Smooth muscle cell (in vitro differentiated cells): Measurements from ENCODE around the gene CFHR5. TPM values are rescaled to one million over a fixed set of nuclear protein-coding genes. Genes with fewer than 3 reads are reported as not detected.

Experiments used
- DNase-seq: peaks from one replicate; lab custom pipeline; 2025; ENCODE audit not compliant: unreplicated experiment; lab: John Stamatoyannopoulos, UW
- H2AFZ ChIP-seq: fragments of 200-600 bp; sonication (generic); 2 replicates; pipeline ENCODE4 v1.6.0; 2016; ENCODE audit warnings: antibody characterized with exemption, low read depth, mild to moderate bottlenecking
- H3F3A ChIP-seq: fragments of 200-600 bp; sonication (generic); 2 replicates; pipeline ENCODE4 v1.6.0; 2017; ENCODE audit warnings: antibody characterized with exemption, low read depth
- H3K27ac ChIP-seq: fragments of 200-600 bp; sonication (generic); 2 replicates; pipeline ENCODE4 v1.5.1; 2016; ENCODE audit warnings: low read depth, mild to moderate bottlenecking
- H3K27me3 ChIP-seq: fragments of 200-600 bp; sonication (generic); 2 replicates; pipeline ENCODE4 v1.6.1; 2016; ENCODE audit warnings: low read depth, mild to moderate bottlenecking
- H3K36me3 ChIP-seq: fragments of 200-600 bp; sonication (generic); 2 replicates; pipeline ENCODE4 v1.5.1; 2016; ENCODE audit warnings: low read depth
- H3K4me1 ChIP-seq: fragments of 200-600 bp; sonication (generic); 2 replicates; pipeline ENCODE4 v1.5.1; 2016; ENCODE audit warnings: low read depth
- H3K4me2 ChIP-seq: fragments of 200-600 bp; sonication (generic); 2 replicates; pipeline ENCODE4 v1.6.0; 2016; ENCODE audit warnings: mild to moderate bottlenecking
- H3K4me3 ChIP-seq: fragments of 200-600 bp; sonication (generic); 2 replicates; pipeline ENCODE4 v1.5.1; 2016; ENCODE audit warnings: mild to moderate bottlenecking
- H3K79me2 ChIP-seq: fragments of 200-600 bp; sonication (generic); 2 replicates; pipeline ENCODE4 v1.6.0; 2016; ENCODE audit warnings: low read depth, mild to moderate bottlenecking
- H3K9ac ChIP-seq: fragments of 200-600 bp; sonication (generic); 2 replicates; pipeline ENCODE4 v1.6.0; 2016; ENCODE audit warnings: low read depth
- H3K9me3 ChIP-seq: fragments of 200-600 bp; sonication (generic); replicated peaks from 2 replicates; pipeline ENCODE4 v1.5.1; 2016; ENCODE audit warnings: low read depth
- H4K20me1 ChIP-seq: fragments of 200-600 bp; sonication (generic); 2 replicates; pipeline ENCODE4 v1.6.0; 2016; ENCODE audit warnings: low read depth
- WGBS: methylation state at CpG from one replicate; pipeline ENCODE4 v1.1.7; 2016; ENCODE audit warnings: low lambda C conversion rate; 5-methylcytosine and 5-hydroxymethylcytosine counted together
- polyA plus RNA-seq: library from polyadenylated mRNA; unstranded; fragments of >200 nt; fragmentation: Nextera tagmentation; extraction: Ambion mirVana; gene quantifications from 2 replicates; pipeline ENCODE4 v1.2.1, GENCODE V29; 2016
- total RNA-seq: library from RNA; depleted of rRNA; stranded (reverse); fragments of >200 nt; gene quantifications from 2 replicates; pipeline ENCODE4 v1.2.3, GENCODE V29; 2014
- TF ChIP-seq, protein P1 (sequence below): fragments of 200-600 bp; sonication (generic); IDR thresholded peaks from 2 replicates; pipeline ENCODE4 v1.5.1; 2017; ENCODE audit warnings: borderline replicate concordance, mild to moderate bottlenecking, antibody characterized with exemption; ENCODE audit not compliant: insufficient read depth, poor library complexity, severe bottlenecking

Gene CFHR5
- total and polyA plus RNA-seq, 2 experiments from 2014 or later, result not detected

DNA sequence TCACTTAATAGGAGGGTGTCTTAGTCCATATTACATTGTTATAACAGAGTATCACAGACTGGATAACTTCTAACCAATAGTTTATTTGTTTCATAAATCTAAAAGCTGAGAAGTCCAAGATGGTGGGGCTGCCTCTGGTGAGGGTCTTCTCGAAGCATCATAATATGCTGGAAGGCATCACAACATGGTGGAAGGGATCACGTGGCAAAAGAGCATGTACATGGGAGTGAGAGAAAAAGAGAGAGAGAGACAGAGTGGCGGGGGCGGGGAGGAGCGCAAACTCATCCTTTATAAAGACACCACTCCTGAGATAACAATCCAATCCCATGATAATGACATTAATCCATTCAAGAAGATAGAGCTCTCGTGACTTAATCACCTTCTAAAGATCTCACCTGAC is 31.5 kb downstream of the CFHR5 start:
- Histone ChIP-seq H3K79me2 (no peaks in the 10 kb centered on the region), H3K27me3 (no peaks in the 10 kb centered on the region), H3K4me2 (no peak overlapping the region), H2AFZ (no peak overlapping the region), H3K9me3 (no peaks in the 10 kb centered on the region), H3K36me3 (no peaks in the 10 kb centered on the region), H3K4me3 (no peak overlapping the region), H3K4me1 (no peaks in the 10 kb centered on the region), H3F3A (no peaks in the 10 kb centered on the region), H4K20me1 (no peaks in the 10 kb centered on the region), H3K9ac (no peak overlapping the region), H3K27ac (no peak overlapping the region)
- TF ChIP-seq, protein P1, sequence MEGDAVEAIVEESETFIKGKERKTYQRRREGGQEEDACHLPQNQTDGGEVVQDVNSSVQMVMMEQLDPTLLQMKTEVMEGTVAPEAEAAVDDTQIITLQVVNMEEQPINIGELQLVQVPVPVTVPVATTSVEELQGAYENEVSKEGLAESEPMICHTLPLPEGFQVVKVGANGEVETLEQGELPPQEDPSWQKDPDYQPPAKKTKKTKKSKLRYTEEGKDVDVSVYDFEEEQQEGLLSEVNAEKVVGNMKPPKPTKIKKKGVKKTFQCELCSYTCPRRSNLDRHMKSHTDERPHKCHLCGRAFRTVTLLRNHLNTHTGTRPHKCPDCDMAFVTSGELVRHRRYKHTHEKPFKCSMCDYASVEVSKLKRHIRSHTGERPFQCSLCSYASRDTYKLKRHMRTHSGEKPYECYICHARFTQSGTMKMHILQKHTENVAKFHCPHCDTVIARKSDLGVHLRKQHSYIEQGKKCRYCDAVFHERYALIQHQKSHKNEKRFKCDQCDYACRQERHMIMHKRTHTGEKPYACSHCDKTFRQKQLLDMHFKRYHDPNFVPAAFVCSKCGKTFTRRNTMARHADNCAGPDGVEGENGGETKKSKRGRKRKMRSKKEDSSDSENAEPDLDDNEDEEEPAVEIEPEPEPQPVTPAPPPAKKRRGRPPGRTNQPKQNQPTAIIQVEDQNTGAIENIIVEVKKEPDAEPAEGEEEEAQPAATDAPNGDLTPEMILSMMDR, result no peak
- no peak for DNase-seq
- 94% methylated on average over 6 of the region's 6 CpGs for WGBS

DNA sequence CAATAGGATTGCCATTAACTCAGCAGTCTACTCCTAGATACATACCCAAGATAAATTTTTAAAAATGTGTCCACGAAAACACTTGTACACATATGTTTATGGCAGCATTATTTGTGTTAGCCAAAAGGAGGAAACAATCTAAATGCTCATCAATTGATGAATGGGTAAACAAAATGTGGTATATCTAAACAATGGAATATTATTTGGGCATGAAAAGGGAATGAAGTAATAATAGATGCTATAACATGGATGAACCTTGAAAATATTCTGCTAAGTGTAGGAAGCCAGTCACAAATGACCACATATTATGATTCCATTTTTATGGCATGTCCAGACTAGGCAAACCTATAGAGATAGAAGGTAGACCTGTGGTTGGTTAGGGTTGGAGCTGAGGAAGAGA is 34.3 kb downstream of the CFHR5 start:
- no peaks in the 10 kb centered on the region for H3K36me3 ChIP-seq
- no peak overlapping the region for H3K4me3 ChIP-seq
- no peaks in the 10 kb centered on the region for H3K27me3 ChIP-seq
- H3K27ac ChIP-seq, result no peak overlapping the region
- no peak overlapping the region for H2AFZ ChIP-seq
- H3K4me1 ChIP-seq, result no peaks in the 10 kb centered on the region
- H3F3A ChIP-seq, result no peaks in the 10 kb centered on the region
- DNase-seq, result no peak
- H3K4me2 ChIP-seq, result no peak overlapping the region
- no peaks in the 10 kb centered on the region for H3K9me3 ChIP-seq
- no peaks in the 10 kb centered on the region for H3K79me2 ChIP-seq
- no peak overlapping the region for H3K9ac ChIP-seq
- H4K20me1 ChIP-seq, result no peaks in the 10 kb centered on the region
- WGBS, result 83% methylated on average over 1 of the region's 1 CpG
- TF ChIP-seq, protein P1, result no peak

DNA sequence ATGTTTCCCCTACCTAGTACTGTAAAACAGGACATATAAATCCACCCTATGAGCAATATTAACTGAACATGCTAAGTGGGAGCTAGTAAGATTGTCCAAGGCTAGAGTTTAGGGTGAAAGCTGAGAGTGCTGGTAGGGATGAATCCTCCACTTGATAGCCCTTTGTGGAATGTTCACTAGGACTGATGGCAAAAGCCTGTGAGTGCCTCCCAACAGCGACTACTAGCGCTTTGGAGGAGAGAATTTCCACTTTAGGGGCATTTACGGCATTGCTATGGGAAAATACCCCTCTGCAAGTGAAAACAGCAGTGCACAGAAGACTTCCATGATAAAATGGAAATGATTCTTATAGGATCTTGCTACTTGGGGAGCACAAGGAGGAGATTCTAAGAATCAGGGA is 35.9 kb downstream of the CFHR5 start:
- no peak overlapping the region for H3K27ac ChIP-seq
- no peaks in the 10 kb centered on the region for H3K4me1 ChIP-seq
- H2AFZ ChIP-seq, result no peak overlapping the region
- no peaks in the 10 kb centered on the region for H3K27me3 ChIP-seq
- no peak overlapping the region for H3K4me2 ChIP-seq
- no peaks in the 10 kb centered on the region for H3K9me3 ChIP-seq
- H3K4me3 ChIP-seq, result no peak overlapping the region
- H3F3A ChIP-seq, result no peaks in the 10 kb centered on the region
- 74% methylated on average over 3 of the region's 3 CpGs for WGBS
- no peak for DNase-seq
- TF ChIP-seq, protein P1, result no peak
- H3K36me3 ChIP-seq, result no peaks in the 10 kb centered on the region
- no peak overlapping the region for H3K9ac ChIP-seq
- no peaks in the 10 kb centered on the region for H3K79me2 ChIP-seq
- no peaks in the 10 kb centered on the region for H4K20me1 ChIP-seq

DNA sequence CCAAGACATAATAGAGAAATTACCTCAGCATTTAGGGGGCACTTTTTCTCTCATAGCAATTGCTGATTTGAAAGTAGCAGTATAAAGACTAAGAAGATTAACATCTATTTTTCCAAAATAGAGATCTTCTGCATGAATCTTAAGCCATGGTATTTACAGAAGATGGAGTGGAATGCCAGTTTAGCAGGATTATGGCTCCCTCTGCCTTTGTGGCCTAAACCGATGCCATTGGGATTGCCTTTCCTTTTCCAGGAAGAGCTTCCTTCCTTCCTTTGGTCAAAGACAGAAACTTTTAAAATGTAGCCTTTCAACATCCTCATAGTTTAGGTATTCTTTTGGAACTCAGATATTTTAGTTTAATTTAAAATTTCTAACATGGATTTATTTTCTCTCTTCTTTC is 39.4 kb downstream of the CFHR5 start:
- Histone ChIP-seq H3K4me2 (no peak overlapping the region), H3K9me3 (no peaks in the 10 kb centered on the region), H2AFZ (no peak overlapping the region), H3F3A (no peaks in the 10 kb centered on the region), H3K27me3 (no peaks in the 10 kb centered on the region), H3K4me1 (no peaks in the 10 kb centered on the region), H3K27ac (no peak overlapping the region), H4K20me1 (no peaks in the 10 kb centered on the region), H3K4me3 (no peak overlapping the region), H3K79me2 (no peaks in the 10 kb centered on the region), H3K9ac (no peak overlapping the region), H3K36me3 (no peaks in the 10 kb centered on the region)
- TF ChIP-seq, protein P1, result no peak
- DNase-seq, result no peak
- 90% methylated on average over 1 of the region's 1 CpG for WGBS
